ENCODE measurements around the gene CPXM1.

- TF ChIP-seq ZNF274 (IDR thresholded peaks at IDR 0.05; ENCODE audit: low read depth, low read length) (no peak), YY1 (IDR thresholded peaks at IDR 0.05; ENCODE audit: insufficient read depth, insufficient read length) (no peak), SUZ12 (IDR thresholded peaks at IDR 0.05; ENCODE audit: extremely low read depth, insufficient read depth, insufficient read length) (no peak)
Measured at GRCh38 chr20:2759603-2760296, 40.7 kb downstream of the CPXM1 start.
